SK-MEL-5 (cell line): ENCODE data around the gene HMX3. TPM values are rescaled to one million over a fixed set of nuclear protein-coding genes. Genes with fewer than 3 reads are reported as not detected.

Experiments used
- total RNA-seq: library from RNA; depleted of rRNA; stranded (reverse); fragments of >200 nt; shearing (Covaris generic); gene quantifications from 2 replicates; pipeline ENCODE4 v1.2.3, GENCODE V29; 2014; rRNA removed

HMX3 gene
- total RNA-seq, 1 experiment from 2014 or later = 0.32 TPM

Other genes starting within 250 kb of the HMX3 start
- not detected in 2 replicates for gene FAM24A, start 225.4 kb upstream of the HMX3 start, total RNA-seq
- 9.7 and 12.5 TPM in 2 replicates for gene C10orf88, start 181.7 kb upstream of the HMX3 start, total RNA-seq
- gene PSTK, start 155.6 kb upstream of the HMX3 start, total RNA-seq = 5.0 and 9.8 TPM in 2 replicates
- gene IKZF5, start 127.2 kb upstream of the HMX3 start, total RNA-seq = 3.4 TPM in 2 replicates
- gene ACADSB, start 127.0 kb upstream of the HMX3 start, total RNA-seq = 8.4 and 8.8 TPM in 2 replicates
- not detected in 2 replicates for gene HMX2, start 12.2 kb downstream of the HMX3 start, total RNA-seq
- 169 and 180 TPM in 2 replicates for gene BUB3, start 18.4 kb downstream of the HMX3 start, total RNA-seq